ENCODE data around the gene COL24A1. TPM values are rescaled to one million over a fixed set of nuclear protein-coding genes. Genes with fewer than 3 reads are reported as not detected.
A peak's percentile ranks its signal among the peaks of the same experiment; 100 is the strongest.

COL24A1 gene
- total RNA-seq, 1 experiment from 2014 or later = 0.08 TPM

DNA sequence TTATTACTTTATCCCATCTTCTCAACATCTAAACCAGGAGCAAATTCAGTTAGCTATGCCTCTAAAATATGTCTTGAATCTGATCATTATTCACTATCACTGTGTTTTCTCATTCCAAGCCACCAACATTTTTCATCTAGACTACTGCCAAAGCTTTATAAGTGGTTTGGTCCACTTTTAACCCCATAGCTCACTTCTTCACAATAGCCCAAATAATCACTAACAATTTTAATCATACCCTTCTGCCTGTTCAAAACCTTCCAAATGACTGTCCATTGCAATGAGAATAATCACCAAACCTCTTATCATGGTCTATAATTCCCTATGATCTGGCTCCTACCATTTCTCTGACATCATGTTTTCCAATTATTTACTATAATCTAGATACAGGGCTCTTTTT lies 298.6 kb downstream of the COL24A1 start:
- Histone ChIP-seq H3K4me3 (ENCODE audit: low read depth in 2 of 2, low read length in 2 of 2) (no peak overlapping the region), H3K9me3 (ENCODE audit: control insufficient read depth, insufficient read depth, low read depth, low read length) (no peaks in the 10 kb centered on the region), H3K4me1 (ENCODE audit: control insufficient read depth, insufficient read depth, low read length) (no peaks in the 10 kb centered on the region), H3K27me3 (ENCODE audit: control insufficient read depth, insufficient read depth, low read length) (no peaks in the 10 kb centered on the region; the same call in 1 of the 2 replicates), H3K27ac (ENCODE audit: low read length) (no peak overlapping the region), H3K36me3 (ENCODE audit: control insufficient read depth, insufficient read depth, low read length) (no peaks in the 10 kb centered on the region)
- intact Hi-C loops (cut with micrococcal nuclease; ENCODE audit: unreplicated experiment) = no loop called here
- CTCF ChIA-PET = no interaction called here
- BruUV-seq (replicated peaks) = no TSS peak
- no peak for ATAC-seq
- in situ Hi-C loops (cut with HindIII; ENCODE audit: low pct_unique_long_range_greater_than_20kb, low sequenced_read_pairs) = no loop called here
- POLR2A ChIA-PET = no interaction called here
- TF ChIP-seq, protein P1, sequence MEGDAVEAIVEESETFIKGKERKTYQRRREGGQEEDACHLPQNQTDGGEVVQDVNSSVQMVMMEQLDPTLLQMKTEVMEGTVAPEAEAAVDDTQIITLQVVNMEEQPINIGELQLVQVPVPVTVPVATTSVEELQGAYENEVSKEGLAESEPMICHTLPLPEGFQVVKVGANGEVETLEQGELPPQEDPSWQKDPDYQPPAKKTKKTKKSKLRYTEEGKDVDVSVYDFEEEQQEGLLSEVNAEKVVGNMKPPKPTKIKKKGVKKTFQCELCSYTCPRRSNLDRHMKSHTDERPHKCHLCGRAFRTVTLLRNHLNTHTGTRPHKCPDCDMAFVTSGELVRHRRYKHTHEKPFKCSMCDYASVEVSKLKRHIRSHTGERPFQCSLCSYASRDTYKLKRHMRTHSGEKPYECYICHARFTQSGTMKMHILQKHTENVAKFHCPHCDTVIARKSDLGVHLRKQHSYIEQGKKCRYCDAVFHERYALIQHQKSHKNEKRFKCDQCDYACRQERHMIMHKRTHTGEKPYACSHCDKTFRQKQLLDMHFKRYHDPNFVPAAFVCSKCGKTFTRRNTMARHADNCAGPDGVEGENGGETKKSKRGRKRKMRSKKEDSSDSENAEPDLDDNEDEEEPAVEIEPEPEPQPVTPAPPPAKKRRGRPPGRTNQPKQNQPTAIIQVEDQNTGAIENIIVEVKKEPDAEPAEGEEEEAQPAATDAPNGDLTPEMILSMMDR (IDR thresholded peaks at IDR 0.05) = no peak
- TF ChIP-seq TCF7L2 (IDR thresholded peaks at IDR 0.05; ENCODE audit: low read depth, low read length) (no peak), POLR2AphosphoS5 (IDR thresholded peaks at IDR 0.05; ENCODE audit: low read depth, low read length) (no peak), SIN3A (IDR thresholded peaks at IDR 0.05; ENCODE audit: borderline replicate concordance, insufficient read depth, low read depth, low read length) (no peak)
- TF ChIP-seq, protein P2, sequence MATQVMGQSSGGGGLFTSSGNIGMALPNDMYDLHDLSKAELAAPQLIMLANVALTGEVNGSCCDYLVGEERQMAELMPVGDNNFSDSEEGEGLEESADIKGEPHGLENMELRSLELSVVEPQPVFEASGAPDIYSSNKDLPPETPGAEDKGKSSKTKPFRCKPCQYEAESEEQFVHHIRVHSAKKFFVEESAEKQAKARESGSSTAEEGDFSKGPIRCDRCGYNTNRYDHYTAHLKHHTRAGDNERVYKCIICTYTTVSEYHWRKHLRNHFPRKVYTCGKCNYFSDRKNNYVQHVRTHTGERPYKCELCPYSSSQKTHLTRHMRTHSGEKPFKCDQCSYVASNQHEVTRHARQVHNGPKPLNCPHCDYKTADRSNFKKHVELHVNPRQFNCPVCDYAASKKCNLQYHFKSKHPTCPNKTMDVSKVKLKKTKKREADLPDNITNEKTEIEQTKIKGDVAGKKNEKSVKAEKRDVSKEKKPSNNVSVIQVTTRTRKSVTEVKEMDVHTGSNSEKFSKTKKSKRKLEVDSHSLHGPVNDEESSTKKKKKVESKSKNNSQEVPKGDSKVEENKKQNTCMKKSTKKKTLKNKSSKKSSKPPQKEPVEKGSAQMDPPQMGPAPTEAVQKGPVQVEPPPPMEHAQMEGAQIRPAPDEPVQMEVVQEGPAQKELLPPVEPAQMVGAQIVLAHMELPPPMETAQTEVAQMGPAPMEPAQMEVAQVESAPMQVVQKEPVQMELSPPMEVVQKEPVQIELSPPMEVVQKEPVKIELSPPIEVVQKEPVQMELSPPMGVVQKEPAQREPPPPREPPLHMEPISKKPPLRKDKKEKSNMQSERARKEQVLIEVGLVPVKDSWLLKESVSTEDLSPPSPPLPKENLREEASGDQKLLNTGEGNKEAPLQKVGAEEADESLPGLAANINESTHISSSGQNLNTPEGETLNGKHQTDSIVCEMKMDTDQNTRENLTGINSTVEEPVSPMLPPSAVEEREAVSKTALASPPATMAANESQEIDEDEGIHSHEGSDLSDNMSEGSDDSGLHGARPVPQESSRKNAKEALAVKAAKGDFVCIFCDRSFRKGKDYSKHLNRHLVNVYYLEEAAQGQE (IDR thresholded peaks at IDR 0.05; ENCODE audit: insufficient read depth in 1 of 2, low read depth in 2 of 2, low read length in 1 of 2) = no peak
- no peak for DNase-seq (ENCODE audit: low read depth, low spot score)

DNA sequence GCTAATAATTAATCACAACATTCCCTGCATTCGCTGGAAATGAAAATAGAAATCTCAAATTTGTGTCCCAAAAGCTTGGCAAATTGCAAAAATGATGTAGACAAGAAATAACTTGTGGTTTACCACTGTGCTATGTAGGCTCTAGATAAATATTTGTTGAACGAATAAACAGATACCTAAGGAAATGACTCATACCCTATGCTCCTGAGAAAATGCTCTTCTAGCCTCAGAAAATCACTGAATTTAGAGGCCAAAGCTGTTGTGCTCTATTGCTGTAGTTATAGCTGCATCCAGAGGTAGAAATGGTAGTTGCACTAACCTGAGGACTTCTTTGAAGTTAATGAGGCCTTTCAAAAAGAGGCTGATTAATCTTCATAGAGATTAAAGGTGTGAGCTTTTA lies 306.3 kb downstream of the COL24A1 start:
- Histone ChIP-seq H3K36me3 (ENCODE audit: control insufficient read depth, insufficient read depth, low read length) (no peaks in the 10 kb centered on the region), H3K4me1 (ENCODE audit: control insufficient read depth, insufficient read depth, low read length) (peaks cover 24% of the 10 kb centered on the region), H3K9me3 (ENCODE audit: control insufficient read depth, insufficient read depth, low read depth, low read length) (no peaks in the 10 kb centered on the region), H3K27me3 (ENCODE audit: control insufficient read depth, insufficient read depth, low read length) (no peaks in the 10 kb centered on the region), H3K4me3 (ENCODE audit: low read depth in 2 of 2, low read length in 2 of 2) (no peak overlapping the region), H3K27ac (ENCODE audit: low read length) (peak overlapping the region; percentile 70; the same call in 1 of the 2 replicates)
- DNase-seq (ENCODE audit: low read depth, low spot score) (peak; percentile 91), ATAC-seq (peak; percentile 96)
- in situ Hi-C loops (cut with HindIII; ENCODE audit: low pct_unique_long_range_greater_than_20kb, low sequenced_read_pairs) = no loop called here
- ChIA-PET CTCF (interaction anchor here (0.6 to 2.2 kb wide), 2 partner anchors 142 to 869 kb away, joined by 8 to 11 read pairs; partner anchors contain the start of gene ZNHIT6), POLR2A (interaction anchor here (0.7 to 0.9 kb wide), 2 partner anchors 261 to 267 kb away, joined by 3 read pairs; no protein-coding TSS in a partner anchor)
- BruUV-seq (replicated peaks) = no TSS peak
- TF ChIP-seq TCF7L2 (IDR thresholded peaks at IDR 0.05; ENCODE audit: low read depth, low read length) (peak; percentile 93), POLR2AphosphoS5 (IDR thresholded peaks at IDR 0.05; ENCODE audit: low read depth, low read length) (peak; percentile 69; the same call in 1 of the 2 replicates), SIN3A (IDR thresholded peaks at IDR 0.05; ENCODE audit: borderline replicate concordance, insufficient read depth, low read depth, low read length) (no peak)
- TF ChIP-seq, protein P1 (IDR thresholded peaks at IDR 0.05) = peak; percentile 73; the same call in 1 of the 2 replicates
- TF ChIP-seq, protein P2 (IDR thresholded peaks at IDR 0.05; ENCODE audit: insufficient read depth in 1 of 2, low read depth in 2 of 2, low read length in 1 of 2) = no peak
- intact Hi-C loops (cut with micrococcal nuclease; ENCODE audit: unreplicated experiment) = loop anchor here (5.0 kb wide), 1 partner anchor 143 kb away; the partner anchor contains the start of gene ZNHIT6

All from Panc1 (cell line).